Measurements from ENCODE around the gene PHF23.

Gene PHF23

DNA sequence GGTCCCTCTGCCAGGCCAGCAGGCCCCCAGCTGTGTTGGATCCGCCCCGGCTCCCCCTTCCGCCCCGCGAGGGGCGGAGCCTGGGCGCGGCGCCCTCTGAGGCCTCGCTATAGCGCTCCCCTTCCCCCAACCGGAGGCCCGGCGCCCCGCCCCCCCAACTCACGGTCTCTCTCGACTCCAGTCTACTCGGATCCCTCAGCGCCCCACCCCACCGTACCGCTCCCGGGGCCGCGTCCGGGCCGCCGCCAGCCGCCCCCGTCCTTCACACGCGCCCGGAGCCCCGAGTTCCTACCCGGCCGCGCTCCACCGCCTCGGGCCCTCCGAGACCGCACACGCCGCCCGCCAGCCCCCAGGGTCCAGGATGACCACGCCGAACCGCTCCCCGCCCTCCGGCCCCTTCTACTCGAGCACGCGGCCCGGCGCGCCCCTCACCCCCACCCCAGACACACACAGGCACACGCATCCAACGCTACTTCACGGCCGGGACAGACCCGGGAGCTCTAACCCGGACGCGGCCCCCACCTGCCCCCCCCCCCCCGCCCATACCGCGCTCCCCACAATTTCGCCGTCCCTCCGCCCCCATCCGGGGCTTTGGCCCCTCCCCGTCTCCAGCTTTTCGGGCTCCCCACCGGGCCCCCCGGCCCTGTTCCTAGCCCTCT is 1.4 kb downstream of the PHF23 start:
- no peak for DNase-seq (ENCODE audit: low spot score)

DNA sequence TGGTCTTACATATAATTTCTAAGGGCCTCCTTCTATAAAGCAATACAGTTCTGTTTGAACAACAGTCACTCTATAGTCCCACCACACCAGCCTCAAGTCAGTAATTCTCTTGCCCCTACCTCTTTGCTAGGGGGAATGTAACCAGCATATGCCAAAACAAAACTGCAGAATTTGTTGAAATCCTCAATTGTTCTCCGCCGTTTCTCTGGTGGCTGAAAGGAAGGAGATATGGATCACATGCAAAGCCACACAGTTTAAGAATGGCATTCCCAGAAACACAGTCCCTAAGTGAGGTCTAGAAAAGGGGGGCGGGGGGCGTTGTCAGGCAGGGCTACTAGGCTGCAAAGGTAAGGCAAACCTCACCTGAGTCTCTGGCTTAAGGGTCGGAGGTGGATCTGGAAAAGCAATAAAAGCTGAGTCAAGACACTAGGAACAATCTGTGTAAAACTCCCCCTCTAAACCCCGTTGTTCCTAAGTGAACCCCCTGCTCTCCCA is 1.9 kb downstream of the PHF23 start:
- no peak for DNase-seq (ENCODE audit: low spot score)

DNA sequence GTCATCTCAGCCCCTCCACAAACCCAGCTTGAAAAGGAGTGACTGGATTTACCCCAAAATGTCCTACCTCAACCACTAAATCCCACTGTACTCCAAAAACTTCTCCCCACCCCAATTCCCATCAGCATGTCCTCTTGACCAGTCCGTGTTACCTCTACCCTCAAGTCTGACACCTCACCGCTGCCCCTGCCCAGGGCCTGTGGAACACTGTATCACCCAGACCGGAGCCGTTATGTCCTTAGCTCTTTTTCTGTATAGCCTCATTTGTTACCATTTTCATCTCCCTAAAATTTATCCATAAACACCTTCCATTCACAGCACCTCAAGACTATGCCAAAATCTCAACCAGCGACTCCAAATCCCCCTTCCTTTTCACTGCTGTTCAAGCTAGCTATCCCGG is 2.4 kb downstream of the PHF23 start:
- no peak for DNase-seq (ENCODE audit: low spot score)

DNA sequence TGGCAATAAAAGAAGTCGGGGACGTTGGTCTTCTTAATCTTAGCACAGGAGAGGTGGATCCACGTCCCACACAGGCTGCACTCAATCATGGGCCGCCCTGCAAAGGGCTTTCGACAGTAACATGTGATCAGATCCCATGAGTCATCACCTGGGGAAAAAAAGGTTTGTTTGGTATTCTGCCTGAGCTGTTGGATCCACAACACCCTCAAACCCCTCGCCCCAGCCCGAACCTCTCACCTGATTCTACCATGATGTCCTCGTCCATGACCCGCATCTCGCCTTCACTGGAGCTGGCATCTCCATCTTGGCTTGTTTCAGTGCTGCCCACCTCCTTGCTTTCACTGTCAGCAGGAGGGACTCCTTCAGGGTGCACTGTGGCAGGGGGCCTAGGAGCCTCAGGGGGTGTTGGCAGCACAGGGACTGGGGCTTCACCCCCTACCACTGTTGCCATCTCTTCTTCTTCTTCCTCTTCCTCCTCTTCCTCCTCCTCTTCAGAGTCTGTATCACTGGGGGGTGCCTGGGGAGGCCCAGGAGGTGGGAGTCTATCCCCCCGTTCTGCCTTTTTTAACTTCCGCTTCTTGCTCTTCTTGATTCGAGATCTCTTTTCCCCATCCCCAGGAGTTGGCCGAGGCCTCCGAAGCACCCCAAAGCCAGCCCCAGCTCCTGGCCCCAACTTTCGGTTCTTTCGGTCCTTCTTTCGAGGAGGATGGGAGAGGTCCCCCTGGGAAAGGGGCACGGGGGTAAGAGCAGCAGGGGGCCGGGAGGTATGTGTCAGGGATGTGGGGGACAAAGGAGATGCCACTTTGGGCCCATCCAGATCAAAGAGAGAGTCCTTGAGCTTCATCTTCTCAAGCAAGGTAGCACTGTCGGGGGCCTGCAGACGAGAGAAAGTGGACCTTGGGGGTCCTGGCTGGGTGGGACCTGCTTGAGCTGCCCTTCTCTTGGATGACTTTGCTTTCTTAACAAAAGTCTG is 3.3 kb downstream of the PHF23 start:
- no peak for DNase-seq (ENCODE audit: low spot score)

DNA sequence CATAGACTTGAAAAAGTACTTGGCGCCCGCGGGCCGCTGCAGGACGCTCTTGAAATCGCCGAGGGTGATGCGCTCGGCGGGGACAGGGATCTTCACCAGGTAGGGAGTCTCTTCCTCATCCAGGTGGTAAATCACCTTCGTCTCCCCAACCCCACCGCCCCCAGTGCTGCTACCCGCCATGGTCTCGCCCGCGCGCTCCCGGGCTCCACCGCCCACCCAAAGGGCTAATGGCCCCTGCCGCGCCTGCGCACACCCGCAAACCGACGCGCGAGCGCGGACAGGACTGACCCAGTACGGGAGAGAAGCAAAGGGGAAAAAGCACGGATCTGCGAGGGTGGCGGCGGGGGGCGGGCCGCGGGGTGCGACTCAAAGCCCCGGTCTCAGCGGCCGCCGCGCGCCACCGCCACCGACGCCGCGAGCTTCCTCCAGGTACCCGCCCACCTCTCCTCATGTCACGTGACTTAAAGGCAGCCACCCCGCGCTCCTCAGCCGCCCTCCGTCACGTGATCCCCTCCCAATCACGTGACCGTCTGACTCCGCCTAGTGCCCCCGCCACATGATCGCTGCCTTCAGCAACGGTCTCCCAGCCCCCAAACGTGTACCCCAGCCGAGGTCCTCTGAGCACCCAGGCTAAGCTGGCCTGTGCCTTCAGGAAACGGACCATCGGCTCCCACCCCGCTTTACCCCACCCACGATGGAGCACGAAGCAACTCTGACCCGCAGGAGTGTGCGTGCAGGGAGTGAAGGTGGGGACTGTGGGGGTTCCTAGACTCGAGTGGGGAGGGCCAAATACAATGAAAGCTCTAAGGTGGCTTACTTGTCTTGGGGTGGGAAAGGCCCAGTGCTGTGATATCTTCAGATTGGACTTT is 4.9 kb downstream of the PHF23 start, which contains the start of gene DVL2:
DVL2 (minus strand) TSS at position 435 of the 869 bp plus-strand sequence; CDS start at position 180, 255 bp downstream.
- DNase-seq (ENCODE audit: low spot score): peak; percentile 94

DNA sequence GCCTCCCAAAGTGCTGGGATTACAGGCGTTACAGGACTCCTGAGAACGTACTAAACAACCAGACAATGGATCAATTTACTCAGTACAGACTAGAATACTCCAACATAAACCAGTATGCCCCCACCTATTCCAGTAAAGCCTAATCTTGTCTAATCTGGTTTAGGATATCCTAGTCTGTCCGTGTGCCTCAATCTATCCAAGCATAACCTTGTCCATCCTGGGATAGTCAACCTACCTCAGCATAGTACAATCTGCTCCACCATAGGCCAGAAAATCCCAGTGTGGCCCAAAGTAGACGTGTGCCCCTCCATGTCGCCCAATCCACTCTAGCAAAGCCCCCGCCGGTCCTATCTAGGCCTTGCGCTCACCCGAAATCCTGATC is 5.6 kb downstream of the PHF23 start:
- DNase-seq (ENCODE audit: low spot score): no peak

DNA sequence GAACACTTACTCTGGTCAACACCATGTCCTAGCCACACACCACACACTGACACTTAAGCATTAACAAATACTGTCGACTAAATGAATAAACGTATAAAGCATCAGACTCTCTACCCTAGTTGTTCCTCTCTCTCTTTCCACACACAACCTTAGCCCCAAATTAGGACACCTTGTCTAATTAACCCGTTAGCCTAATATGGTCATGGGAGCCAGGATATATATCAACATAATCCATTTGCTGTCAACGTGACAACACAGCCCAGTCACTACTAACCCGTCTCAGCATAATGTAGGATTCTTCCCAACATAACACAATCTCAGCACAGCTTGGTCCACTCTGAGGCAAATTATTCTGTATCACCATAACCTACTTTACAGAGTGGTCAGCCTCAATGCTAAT is 7.1 kb downstream of the PHF23 start:
- no peak for DNase-seq (ENCODE audit: low spot score)

DNA sequence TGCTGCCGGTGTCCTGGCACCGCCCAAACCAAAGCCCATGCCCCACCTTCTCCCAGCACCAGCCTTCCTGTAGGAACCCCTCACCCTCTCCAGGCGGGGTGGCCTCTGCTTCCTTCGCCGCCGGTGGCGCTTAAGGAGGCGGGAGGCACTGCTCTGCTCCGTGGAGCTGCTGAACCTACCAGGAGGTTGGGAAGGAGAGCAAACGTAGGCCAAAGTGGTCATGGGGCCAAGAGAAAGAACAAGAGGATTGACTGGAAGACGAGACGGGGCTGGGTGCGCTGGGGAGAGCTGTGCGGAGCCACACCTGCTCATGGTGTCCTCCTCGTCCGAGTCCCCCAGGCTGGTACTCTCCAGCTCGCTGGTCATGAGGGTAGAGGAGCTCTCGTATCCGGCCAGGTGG is 9.8 kb downstream of the PHF23 start:
- no peak for DNase-seq (ENCODE audit: low spot score)

DNA sequence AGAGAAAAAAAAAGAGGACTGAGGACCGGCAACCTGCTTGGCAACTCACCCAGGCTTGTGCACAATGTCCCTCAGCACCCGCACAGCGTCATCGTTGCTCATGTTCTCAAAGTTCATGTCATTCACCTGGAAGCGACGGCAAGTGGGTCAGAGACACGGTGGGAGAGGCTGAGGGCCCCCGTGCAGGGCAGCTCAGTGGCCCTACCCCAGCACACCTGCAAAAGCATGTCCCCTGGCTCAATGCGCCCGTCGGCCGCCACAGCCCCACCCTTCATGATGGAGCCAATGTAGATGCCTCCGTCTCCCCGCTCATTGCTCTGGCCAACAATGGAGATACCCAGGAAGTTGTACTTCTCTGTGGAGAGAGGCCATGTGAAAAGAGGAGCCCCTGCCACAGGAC is 10.3 kb downstream of the PHF23 start:
- DNase-seq (ENCODE audit: low spot score): no peak

DNA sequence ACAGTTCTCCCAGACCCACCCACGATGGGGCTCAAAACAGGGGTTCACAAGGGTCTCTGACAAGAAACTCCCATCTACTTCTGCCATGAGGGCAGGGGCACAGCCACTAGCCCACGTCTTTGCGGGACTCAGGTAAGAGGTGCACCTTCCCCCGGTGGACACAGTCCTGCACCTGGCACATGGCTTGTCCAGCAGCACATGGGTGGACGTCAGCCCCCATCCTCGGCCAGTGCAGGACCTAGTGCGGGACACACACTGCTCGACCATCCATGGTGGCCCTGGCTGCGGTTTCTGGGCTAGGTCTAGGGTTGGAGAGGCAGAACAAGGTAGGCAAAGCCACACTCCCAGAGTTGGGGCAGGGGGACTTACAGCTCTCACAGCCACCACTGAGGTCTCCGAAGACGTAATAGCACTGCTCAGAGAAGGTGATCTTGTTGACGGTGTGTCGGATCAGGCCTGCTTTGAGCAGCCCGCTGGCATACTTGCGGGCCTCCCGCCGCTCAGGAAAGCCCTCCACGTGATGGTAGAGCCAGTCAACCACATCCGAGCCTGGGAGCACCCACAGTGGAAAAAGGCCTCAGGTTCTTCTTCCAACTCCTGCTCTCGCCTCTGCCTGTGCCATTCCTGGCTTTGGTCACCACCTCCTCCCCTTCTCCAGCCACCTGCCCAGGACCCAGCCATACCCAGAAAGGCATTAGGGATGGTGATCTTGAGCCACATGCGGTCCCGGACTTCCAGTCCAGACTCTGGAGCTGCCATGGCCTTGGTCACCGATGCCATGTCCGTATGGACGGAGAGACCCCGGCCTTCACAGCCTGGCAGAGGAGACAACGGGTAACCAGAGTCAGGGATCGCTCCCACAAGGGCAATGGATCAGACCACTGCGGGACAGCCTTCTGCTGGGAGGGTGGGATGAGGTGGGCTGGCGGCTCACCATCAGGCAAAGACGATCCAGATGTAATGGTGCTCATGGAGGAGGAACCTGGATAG is 12.2 kb downstream of the PHF23 start:
- no peak for DNase-seq (ENCODE audit: low spot score)

DNA sequence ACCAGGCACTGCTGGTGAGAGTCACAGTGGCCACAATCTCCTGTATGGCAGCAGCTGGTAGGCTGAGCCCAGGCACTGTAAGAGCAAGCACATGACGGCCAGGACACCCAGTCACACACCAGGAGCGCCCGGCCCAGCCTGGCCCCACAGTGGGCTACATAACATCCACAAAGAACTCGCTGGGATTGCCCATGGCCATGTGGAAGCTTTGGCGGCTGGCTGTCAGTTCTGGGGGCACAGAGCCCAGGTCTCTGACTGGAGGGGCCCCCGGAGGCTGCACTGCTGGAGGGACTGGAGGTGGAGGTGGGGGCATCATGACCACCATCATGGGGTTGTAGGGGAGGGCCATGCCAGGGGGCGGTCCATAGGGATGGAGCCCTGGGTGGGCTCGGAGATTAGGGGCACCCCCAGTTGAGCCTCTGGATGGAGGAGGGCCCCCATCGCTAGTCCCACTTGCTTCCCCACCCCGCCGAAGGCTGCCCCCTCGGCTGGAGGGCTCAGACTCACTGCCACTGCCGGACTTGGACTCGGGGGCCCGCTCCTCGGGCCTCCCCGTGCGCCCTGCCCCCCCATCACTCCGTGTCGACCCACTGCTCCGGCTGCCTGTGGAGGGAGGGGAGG is 13.4 kb downstream of the PHF23 start:
- no peak for DNase-seq (ENCODE audit: low spot score)

DNA sequence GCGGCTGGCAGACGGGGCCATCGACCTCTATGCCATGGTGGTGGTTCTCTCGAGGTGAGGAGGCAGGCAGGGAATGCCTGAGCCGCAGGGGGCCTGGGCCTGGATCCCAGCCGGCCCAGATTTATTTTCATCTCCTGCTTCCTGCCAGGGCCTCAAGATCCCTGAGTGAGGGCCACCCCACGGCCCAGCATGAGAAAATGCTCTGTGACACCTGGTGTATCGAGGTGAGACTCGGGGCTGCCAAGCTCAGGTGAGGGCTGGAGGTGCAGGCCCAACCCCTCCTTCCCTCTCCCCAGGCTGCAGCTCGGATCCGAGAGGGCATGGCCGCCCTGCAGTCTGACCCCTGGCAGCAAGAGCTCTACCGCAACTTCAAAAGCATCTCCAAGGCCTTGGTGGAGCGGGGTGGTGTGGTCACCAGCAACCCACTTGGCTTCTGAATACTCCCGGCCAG is 14.6 kb downstream of the PHF23 start:
- no peak for DNase-seq (ENCODE audit: low spot score)

DNA sequence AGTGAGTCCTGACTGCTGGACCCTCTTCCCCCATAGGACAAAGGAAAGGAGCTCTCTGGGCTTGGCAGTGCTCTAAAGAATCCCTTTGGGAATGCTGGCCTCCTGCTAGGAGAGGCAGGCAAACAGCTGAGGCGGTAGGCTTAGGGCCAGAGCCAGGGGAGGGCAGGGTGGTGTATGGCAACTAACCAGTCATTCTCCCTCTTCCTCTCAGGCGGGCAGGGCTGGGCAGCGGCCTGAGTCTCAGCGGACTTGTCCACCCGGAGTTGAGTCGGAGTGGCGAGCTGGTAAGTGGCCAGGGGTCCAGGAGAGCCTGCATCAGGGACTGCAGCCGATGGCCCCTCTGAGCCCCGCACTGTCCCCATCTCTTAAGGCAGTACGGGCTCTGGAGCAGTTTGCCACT is 15.1 kb downstream of the PHF23 start:
- DNase-seq (ENCODE audit: low spot score): no peak

DNA sequence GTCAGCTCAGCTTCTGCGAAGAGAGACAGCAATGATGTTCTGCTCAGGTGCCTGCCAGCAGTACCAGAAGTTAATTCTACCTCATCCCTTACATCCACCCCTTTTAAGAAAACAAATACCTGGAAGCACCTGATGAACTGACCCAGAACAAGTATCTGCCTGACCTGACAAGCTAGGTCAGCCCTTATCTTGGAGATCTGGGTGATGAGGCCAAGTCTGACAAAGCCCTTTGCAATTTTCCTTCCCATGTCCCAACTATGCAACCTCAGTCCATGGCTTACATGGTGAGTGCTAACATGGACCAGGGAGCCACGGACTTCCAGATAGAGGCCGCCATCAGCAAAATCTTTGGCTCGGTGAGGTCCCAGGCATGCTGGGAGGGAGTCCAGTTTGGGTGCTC is 15.9 kb downstream of the PHF23 start:
- DNase-seq (ENCODE audit: low spot score): no peak

DNA sequence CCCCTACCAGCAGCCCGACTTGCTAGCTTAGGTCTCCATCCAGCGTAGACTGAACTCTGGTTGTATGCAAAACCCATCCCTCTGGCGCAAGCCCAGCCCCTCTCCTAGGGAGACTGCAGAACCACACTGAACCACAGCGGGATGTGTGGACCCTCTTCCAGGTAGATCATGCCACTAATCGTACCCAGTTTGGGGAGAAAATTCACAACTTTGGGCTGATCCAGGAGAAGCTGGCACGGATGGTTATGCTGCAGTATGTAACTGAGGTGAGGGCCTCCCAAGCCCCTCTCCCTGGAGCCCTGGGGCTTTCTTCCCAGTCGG is 16.3 kb downstream of the PHF23 start:
- DNase-seq (ENCODE audit: low spot score): no peak

DNA sequence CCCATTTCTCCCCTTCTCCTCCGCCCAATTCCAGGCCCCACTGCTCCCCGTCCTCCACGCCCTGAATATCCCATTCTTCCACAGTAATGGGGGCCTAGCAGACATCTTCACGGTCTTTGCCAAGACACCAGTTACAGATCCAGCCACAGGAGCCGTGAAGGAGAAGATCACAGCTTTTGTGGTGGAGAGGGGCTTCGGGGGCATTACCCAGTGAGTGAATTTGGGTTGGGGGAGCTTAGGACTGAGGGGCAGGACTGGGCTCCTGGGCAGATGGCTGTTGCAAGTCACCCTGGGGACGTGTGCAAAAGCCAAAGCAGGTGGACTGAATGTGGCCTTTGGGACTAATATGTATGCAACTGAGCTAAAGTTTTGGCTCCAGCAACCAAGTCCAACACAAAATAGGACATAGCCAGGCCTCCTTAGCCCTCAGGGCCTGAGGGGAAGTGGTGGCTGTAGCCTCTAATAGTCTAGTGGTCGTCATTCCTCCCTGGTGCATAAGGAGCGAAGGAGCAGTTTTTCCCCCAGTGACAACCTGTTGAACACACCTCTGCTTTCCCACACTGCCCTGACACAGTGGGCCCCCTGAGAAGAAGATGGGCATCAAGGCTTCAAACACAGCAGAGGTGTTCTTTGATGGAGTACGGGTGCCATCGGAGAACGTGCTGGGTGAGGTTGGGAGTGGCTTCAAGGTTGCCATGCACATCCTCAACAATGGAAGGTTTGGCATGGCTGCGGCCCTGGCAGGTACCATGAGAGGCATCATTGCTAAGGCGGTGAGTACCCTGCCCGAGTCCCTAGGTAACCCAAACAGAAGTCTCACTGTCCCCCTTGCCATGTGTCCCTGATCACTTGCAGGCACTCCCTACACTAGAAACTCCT is 16.9 kb downstream of the PHF23 start:
- no peak for DNase-seq (ENCODE audit: low spot score)

DNA sequence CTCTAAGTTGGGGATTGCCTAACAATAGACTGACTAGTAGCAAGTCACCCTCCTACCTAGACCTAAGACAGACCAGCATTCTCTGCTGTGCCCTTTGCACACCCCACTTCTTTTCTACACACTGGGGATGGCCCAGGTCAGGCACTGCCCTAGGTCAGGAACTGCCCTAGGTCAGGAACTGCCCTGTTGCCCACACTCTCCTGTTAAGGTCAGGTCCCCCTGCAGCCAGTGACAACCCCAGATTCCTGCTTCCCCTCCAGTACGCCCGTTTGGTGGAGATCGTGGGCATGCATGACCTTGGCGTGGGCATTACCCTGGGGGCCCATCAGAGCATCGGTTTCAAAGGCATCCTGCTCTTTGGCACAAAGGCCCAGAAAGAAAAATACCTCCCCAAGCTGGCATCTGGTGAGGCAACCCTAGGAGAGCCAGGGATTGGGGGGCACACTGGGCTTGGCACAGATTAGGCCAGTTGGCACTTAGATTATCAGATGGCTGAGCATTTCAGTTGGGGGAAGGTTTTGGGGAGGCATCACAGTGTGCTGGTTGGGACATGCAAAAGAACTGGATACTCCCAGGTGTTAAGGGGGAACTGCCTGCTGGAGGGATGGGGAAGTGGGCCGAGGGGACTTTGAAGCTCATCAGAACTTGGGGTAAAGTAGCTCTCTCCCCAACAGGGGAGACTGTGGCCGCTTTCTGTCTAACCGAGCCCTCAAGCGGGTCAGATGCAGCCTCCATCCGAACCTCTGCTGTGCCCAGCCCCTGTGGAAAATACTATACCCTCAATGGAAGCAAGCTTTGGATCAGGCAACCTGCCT is 17.8 kb downstream of the PHF23 start:
- no peak for DNase-seq (ENCODE audit: low spot score)

DNA sequence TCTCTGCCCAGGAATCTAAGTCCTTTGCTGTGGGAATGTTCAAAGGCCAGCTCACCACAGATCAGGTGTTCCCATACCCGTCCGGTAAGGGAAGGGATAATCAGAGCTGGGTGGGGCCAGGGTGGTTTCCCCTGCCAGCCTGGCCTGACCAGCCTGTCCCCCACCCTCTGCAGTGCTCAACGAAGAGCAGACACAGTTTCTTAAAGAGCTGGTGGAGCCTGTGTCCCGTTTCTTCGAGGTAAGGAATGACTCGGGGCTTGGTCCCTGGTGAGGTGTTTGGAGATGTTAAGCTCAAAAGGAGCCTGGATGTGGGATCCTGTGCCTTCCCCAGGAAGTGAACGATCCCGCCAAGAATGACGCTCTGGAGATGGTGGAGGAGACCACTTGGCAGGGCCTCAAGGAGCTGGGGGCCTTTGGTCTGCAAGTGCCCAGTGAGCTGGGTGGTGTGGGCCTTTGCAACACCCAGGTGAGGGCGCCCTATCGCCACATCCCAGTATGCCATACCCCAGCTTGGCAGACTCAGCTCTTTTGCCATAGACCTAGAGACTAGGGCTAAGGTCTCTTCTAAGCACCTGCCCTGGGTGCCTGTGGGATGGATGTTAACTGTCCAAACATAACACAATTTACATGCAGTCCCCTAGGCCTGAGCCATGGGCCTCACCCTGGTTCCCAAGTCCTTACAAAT is 18.5 kb downstream of the PHF23 start:
- no peak for DNase-seq (ENCODE audit: low spot score)
